KMS-11 (cell line): ENCODE measurements around the gene SELL.

Experiments used
- H2AFZ ChIP-seq: fragments of 200-600 bp; sonication (generic); 2 replicates; pipeline ENCODE4 v1.6.1; 2016; ENCODE audit warnings: antibody characterized with exemption, mixed run types, low read depth
- H3K27ac ChIP-seq: fragments of 200-600 bp; sonication (generic); 2 replicates; pipeline ENCODE4 v1.6.1; 2016; ENCODE audit warnings: mild to moderate bottlenecking, mixed run types
- H3K27me3 ChIP-seq: fragments of 200-600 bp; sonication (generic); 2 replicates; pipeline ENCODE4 v1.6.1; 2017; ENCODE audit warnings: mild to moderate bottlenecking, low read depth, mixed run types, moderate library complexity; ENCODE audit not compliant: insufficient read depth
- H3K36me3 ChIP-seq: fragments of 200-600 bp; sonication (generic); 2 replicates; pipeline ENCODE4 v1.6.1; 2017; ENCODE audit warnings: mild to moderate bottlenecking, mixed run types; ENCODE audit not compliant: insufficient read depth
- H3K4me1 ChIP-seq: fragments of 200-600 bp; sonication (generic); 2 replicates; pipeline ENCODE4 v1.6.1; 2016; ENCODE audit warnings: mild to moderate bottlenecking, low read depth, mixed run types; ENCODE audit not compliant: poor library complexity, severe bottlenecking
- H3K4me2 ChIP-seq: fragments of 200-600 bp; sonication (generic); 2 replicates; pipeline ENCODE4 v1.7.0; 2016; ENCODE audit warnings: mild to moderate bottlenecking, mixed run types
- H3K4me3 ChIP-seq: fragments of 200-600 bp; sonication (generic); IDR thresholded peaks from 2 replicates; pipeline ENCODE4 v1.6.1; 2017; ENCODE audit warnings: low read depth, low read length, mixed read lengths; ENCODE audit not compliant: insufficient read depth
- H3K79me2 ChIP-seq: fragments of 200-600 bp; sonication (generic); 2 replicates; pipeline ENCODE4 v1.6.1; 2016; ENCODE audit warnings: low read depth, mixed run types; ENCODE audit not compliant: insufficient read depth
- H3K9ac ChIP-seq: fragments of 200-600 bp; sonication (generic); 2 replicates; pipeline ENCODE4 v1.6.1; 2016; ENCODE audit warnings: mild to moderate bottlenecking, mixed run types
- H4K20me1 ChIP-seq: fragments of 200-600 bp; sonication (generic); 2 replicates; pipeline ENCODE4 v1.6.1; 2016; ENCODE audit warnings: mild to moderate bottlenecking, mixed run types; ENCODE audit not compliant: insufficient read depth
- CTCF ChIP-seq: fragments of 200-600 bp; sonication (generic); conservative IDR thresholded peaks from 2 replicates; pipeline ENCODE4 v1.6.1; 2017; ENCODE audit warnings: low read depth, mild to moderate bottlenecking, antibody characterized with exemption, low read length, moderate library complexity, mixed read lengths

The SELL gene

DNA sequence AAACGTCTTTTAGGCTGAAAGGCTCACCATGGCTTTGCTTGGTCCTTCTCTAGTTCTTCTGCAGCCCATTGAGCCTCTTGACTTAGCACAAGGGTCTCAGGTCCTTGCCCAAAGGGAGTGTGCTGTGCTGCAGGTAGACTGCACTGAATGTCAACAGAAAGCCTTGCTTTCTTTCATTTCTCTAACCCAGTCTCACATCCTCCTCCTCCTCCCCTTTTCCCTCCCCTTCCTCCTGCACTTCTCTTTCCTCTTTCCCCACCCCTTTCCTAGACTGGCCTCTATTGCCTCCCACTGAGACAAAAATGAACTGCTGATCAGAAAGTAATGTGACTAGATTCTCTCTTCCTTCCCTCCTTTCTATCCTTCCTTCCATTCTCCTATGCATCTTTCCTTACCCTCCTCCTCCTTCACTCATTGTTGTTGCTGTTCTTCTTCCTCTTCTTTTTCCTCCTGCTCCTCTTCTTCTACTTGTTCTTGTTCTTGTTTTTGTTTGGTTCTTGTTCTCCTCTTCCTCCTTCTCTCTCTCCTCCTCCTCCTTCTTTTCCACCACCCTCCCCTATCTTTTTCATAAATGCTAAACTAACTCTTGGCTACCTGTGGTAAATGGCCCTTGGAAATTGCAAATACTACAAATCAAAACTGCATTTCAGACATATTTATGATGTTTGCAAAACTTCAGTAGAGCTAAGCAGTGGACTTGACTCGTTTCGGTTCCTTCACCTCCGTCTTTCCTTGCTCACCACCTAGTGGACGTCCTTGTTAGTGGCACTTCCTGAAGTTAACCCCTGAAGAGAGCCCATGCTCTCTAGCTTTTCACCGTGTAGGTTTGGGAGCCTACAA lies at the start of gene SELL:
Gene SELL (minus strand): TSS at position 152 of the 840 bp plus-strand sequence. CDS start 122 bp downstream, at position 30.
- no peak within 1 kb of the TSS; the same call in 1 of the 2 replicates for H3K9ac ChIP-seq

GRCh38 chr1:169759038-169759437 lies 47.6 kb upstream of the SELL start:
- no peaks in the 10 kb centered on the region for H4K20me1 ChIP-seq
- no peak overlapping the region for H2AFZ ChIP-seq
- no peaks in the 10 kb centered on the region for H3K79me2 ChIP-seq
- H3K27me3 ChIP-seq, result no peaks in the 10 kb centered on the region
- no peaks in the 10 kb centered on the region for H3K4me1 ChIP-seq
- TF ChIP-seq CTCF, result no peak
- no peak overlapping the region for H3K4me2 ChIP-seq
- H3K36me3 ChIP-seq, result no peaks in the 10 kb centered on the region
- no peak overlapping the region for H3K27ac ChIP-seq
- H3K4me3 ChIP-seq, result no peak overlapping the region
- no peak overlapping the region for H3K9ac ChIP-seq

More for the DNA sequence above, at the start of gene SELL:
- Histone ChIP-seq H3K4me1 (peaks cover 17% of the 10 kb centered on the region), H3K27me3 (no peaks in the 10 kb centered on the region), H3K27ac (peak within 1 kb of the TSS; percentile 27; the same call in 1 of the 2 replicates), H3K36me3 (no peaks in the 10 kb centered on the region), H3K4me3 (peak within 1 kb of the TSS; percentile 97), H4K20me1 (no peaks in the 10 kb centered on the region), H3K79me2 (no peaks in the 10 kb centered on the region), H2AFZ (peak within 1 kb of the TSS; percentile 87), H3K4me2 (peak within 1 kb of the TSS; percentile 87)
- TF ChIP-seq CTCF, result peak; percentile 99

DNA sequence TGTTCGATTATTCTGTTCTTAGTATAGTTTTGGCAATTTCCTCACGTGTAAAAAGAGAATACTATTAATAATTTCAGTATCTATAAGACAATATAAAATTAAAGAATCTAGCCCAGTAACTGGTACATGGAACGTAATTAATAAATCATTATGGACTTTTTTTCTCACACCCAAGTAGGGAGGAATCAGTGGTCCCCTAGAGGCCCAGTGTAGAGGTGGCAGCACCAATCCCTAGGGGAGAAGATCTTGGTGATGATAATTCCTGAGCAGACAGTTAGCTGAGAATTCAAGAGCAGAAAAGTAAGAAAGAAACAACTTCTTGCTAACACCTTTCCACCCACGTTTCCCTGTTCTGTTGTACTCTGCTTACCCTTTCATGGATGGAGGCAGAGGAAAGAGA lies 42.1 kb upstream of the SELL start:
- Histone ChIP-seq H3K9ac (no peak overlapping the region), H3K4me2 (no peak overlapping the region), H3K4me1 (no peaks in the 10 kb centered on the region), H3K4me3 (no peak overlapping the region), H3K79me2 (no peaks in the 10 kb centered on the region), H3K36me3 (no peaks in the 10 kb centered on the region), H4K20me1 (no peaks in the 10 kb centered on the region), H3K27ac (no peak overlapping the region), H2AFZ (no peak overlapping the region), H3K27me3 (no peaks in the 10 kb centered on the region)
- TF ChIP-seq CTCF, result no peak

DNA sequence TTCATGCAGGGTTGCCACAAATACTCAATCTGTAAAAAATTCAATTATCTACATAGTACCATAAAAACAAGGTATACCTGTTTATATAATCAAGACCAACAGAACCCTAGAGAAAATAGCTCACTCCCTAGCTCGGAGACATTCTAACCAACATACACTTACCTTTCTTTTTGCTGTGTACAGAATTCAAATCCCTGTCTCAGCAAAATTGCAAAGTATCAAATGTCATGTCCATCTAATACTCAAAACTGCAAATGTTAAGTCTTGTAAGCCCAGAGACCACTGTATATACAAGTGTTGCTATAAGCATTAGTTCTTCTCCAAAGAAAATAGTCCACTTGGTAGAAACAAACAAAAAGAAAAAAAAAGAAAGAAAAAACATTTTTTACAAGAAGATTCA lies 38.6 kb upstream of the SELL start:
- Histone ChIP-seq H2AFZ (no peak overlapping the region), H3K36me3 (no peaks in the 10 kb centered on the region), H3K9ac (no peak overlapping the region), H3K4me2 (no peak overlapping the region), H3K27ac (no peak overlapping the region), H4K20me1 (no peaks in the 10 kb centered on the region), H3K79me2 (no peaks in the 10 kb centered on the region), H3K27me3 (no peaks in the 10 kb centered on the region), H3K4me1 (no peaks in the 10 kb centered on the region), H3K4me3 (no peak overlapping the region)
- TF ChIP-seq CTCF, result no peak
